Upper lobe of left lung (tissue), 6 donors: ENCODE results near the gene CDC73. TPM values are rescaled to one million over a fixed set of nuclear protein-coding genes. Genes with fewer than 3 reads are reported as not detected.

Experiments
- ATAC-seq, 2 donors: fragments of 200-7000 bp; cut with Tn5 transposase; one replicate each; pipeline ENCODE4 v1.9.1; 2022; ENCODE audit warnings: mild to moderate bottlenecking in 2 of 2, moderate library complexity in 2 of 2; ENCODE audit not compliant: low FRiP score in 2 of 2
- DNase-seq, 2 donors: peaks; one replicate each; pipeline ENCODE4 v3.0.0-alpha.2; 2019 to 2020
- H3K27ac ChIP-seq, 4 donors: fragments of 200-600 bp; sonication (generic); one replicate each; pipeline ENCODE4 v1.5.1; 2016 to 2019
- H3K27me3 ChIP-seq, 4 donors: fragments of 200-600 bp; sonication (generic); one replicate each; pipeline ENCODE4 v1.5.1; 2017 to 2019
- H3K36me3 ChIP-seq, 4 donors: fragments of 200-600 bp; sonication (generic); one replicate each; pipeline ENCODE4 v1.5.1; 2016 to 2019
- H3K4me1 ChIP-seq, 4 donors: fragments of 200-600 bp; sonication (generic); one replicate each; pipeline ENCODE4 v1.5.1; 2018 to 2019
- H3K4me3 ChIP-seq, 4 donors: fragments of 200-600 bp; sonication (generic); one replicate each; pipeline ENCODE4 v1.5.1; 2017 to 2019; ENCODE audit warnings: mild to moderate bottlenecking in 2 of 4, moderate library complexity in 1 of 4
- H3K9me3 ChIP-seq, 4 donors: fragments of 200-600 bp; sonication (generic); one replicate each; pipeline ENCODE4 v1.5.1; 2018 to 2019
- CTCF ChIP-seq, 6 experiments: fragments of 450-650 bp in 4 of 6; fragments of 200-600 bp in 2 of 6; sonication (generic) in 2 of 6; IDR thresholded peaks; one replicate each; pipeline ENCODE4 v1.5.1; 2016 to 2019; ENCODE audit warnings: antibody characterized with exemption in 6 of 6
- EP300 ChIP-seq, 4 donors: sonication (generic); formaldehyde crosslinking; IDR thresholded peaks; one replicate each; pipeline ENCODE4 v1.5.1; 2017; ENCODE audit warnings: antibody characterized with exemption in 4 of 4, control low read depth in 2 of 4
- POLR2A ChIP-seq, 4 donors: fragments of 450-650 bp; IDR thresholded peaks; one replicate each; pipeline ENCODE4 v1.5.1; 2016 to 2017; ENCODE audit warnings: antibody characterized with exemption in 4 of 4, mild to moderate bottlenecking in 2 of 4
- POLR2AphosphoS5 ChIP-seq, 2 donors: sonication (generic); formaldehyde crosslinking; IDR thresholded peaks; one replicate each; pipeline ENCODE4 v1.5.1; 2017; ENCODE audit warnings: antibody characterized with exemption in 2 of 2
- WGBS, 2 donors: methylation state at CpG; one replicate each; pipeline ENCODE4 v1.1.5; 2017 to 2018; 5-methylcytosine and 5-hydroxymethylcytosine counted together
- total RNA-seq, 6 donors: library from RNA; depleted of rRNA in 4 of 6; stranded (reverse); fragments of >200 nt in 4 of 6; gene quantifications; one replicate each; pipeline versions ENCODE4 v1.1.0 to v1.2.1, GENCODE V29; 2016 to 2021
- donor health status: DM: no; HTN: no; CAD: no; lungs with moderate emphysema.
- donor health status: DM: no; HTN: yes; CAD: no; lungs with severe emphysema.

The CDC73 gene
- total RNA-seq, 6 donors from 2014 or later: 35.1 to 77.5 (median 47.5) TPM

- peak overlapping the region in 1 of 4 donors; percentile 79 for H3K4me3 ChIP-seq
- no peak for ATAC-seq
- TF ChIP-seq CTCF (IDR thresholded peaks at IDR 0.05): no peak
- no peak for TF ChIP-seq POLR2A (IDR thresholded peaks at IDR 0.05)
- no peak for TF ChIP-seq POLR2AphosphoS5 (IDR thresholded peaks at IDR 0.05)
- no peak for TF ChIP-seq EP300 (IDR thresholded peaks at IDR 0.05)
- H3K9me3 ChIP-seq: no peaks in the 10 kb centered on the region
- H3K27me3 ChIP-seq: no peaks in the 10 kb centered on the region
- no peak overlapping the region for H3K27ac ChIP-seq
- H3K36me3 ChIP-seq: peaks cover 0 to 19% (median 3%) of the 10 kb centered on the region in 4 donors
- no peak for DNase-seq
- peaks cover 13 to 21% (median 16%) of the 10 kb centered on the region in 4 donors for H3K4me1 ChIP-seq
Measured at GRCh38 chr1:193123751-193124150, 1.9 kb downstream of the CDC73 start.

GRCh38 chr1:193125369-193125768, 3.5 kb downstream of the CDC73 start:
- no peak for TF ChIP-seq POLR2AphosphoS5 (IDR thresholded peaks at IDR 0.05)
- TF ChIP-seq POLR2A (IDR thresholded peaks at IDR 0.05): no peak
- H3K27me3 ChIP-seq: no peaks in the 10 kb centered on the region
- ATAC-seq (no peak), DNase-seq (no peak)
- H3K27ac ChIP-seq: no peak overlapping the region
- WGBS, 2 donors: 93% methylated on average over 6 of the region's 6 CpGs
- H3K4me1 ChIP-seq: peaks cover 13 to 21% (median 16%) of the 10 kb centered on the region in 4 donors
- H3K36me3 ChIP-seq: peaks cover 4 to 31% (median 8%) of the 10 kb centered on the region in 4 donors
- no peak overlapping the region for H3K4me3 ChIP-seq
- no peaks in the 10 kb centered on the region for H3K9me3 ChIP-seq

GRCh38 chr1:193131266-193131860, 9.5 kb downstream of the CDC73 start:
- Histone ChIP-seq H3K4me3 (no peak overlapping the region), H3K4me1 (peaks cover 0 to 3% (median 0%) of the 10 kb centered on the region in 4 donors), H3K9me3 (no peaks in the 10 kb centered on the region), H3K27me3 (no peaks in the 10 kb centered on the region), H3K27ac (no peak overlapping the region), H3K36me3 (peaks cover 16 to 56% (median 25%) of the 10 kb centered on the region in 4 donors)
- no peak for ATAC-seq
- TF ChIP-seq CTCF (IDR thresholded peaks at IDR 0.05) (no peak), EP300 (IDR thresholded peaks at IDR 0.05) (no peak)
- WGBS, 2 donors: 91 to 100% methylated on average over 2 of the region's 2 CpGs
- no peak for DNase-seq

GRCh38 chr1:193140254-193140653, 18.4 kb downstream of the CDC73 start:
- no peaks in the 10 kb centered on the region for H3K27me3 ChIP-seq
- no peaks in the 10 kb centered on the region for H3K9me3 ChIP-seq
- peaks cover 0 to 79% (median 18%) of the 10 kb centered on the region in 4 donors for H3K36me3 ChIP-seq
- no peak overlapping the region for H3K27ac ChIP-seq
- H3K4me1 ChIP-seq: peaks cover 0 to 4% (median 0%) of the 10 kb centered on the region in 4 donors
- TF ChIP-seq EP300 (IDR thresholded peaks at IDR 0.05) (no peak), POLR2AphosphoS5 (IDR thresholded peaks at IDR 0.05) (no peak), CTCF (IDR thresholded peaks at IDR 0.05) (no peak), POLR2A (IDR thresholded peaks at IDR 0.05) (no peak)
- no peak for DNase-seq
- 77 to 92% methylated on average over 6 to 7 of the region's 7 CpGs for WGBS, 2 donors
- no peak overlapping the region for H3K4me3 ChIP-seq
- ATAC-seq: no peak

- no peak for DNase-seq
- WGBS, 2 donors: 78 to 81% methylated on average over 3 of the region's 3 CpGs
- no peak for ATAC-seq
- Histone ChIP-seq H3K9me3 (no peaks in the 10 kb centered on the region), H3K4me3 (no peak overlapping the region), H3K36me3 (peaks cover 0 to 78% (median 8%) of the 10 kb centered on the region in 4 donors), H3K27ac (no peak overlapping the region), H3K27me3 (no peaks in the 10 kb centered on the region), H3K4me1 (peaks cover 0 to 4% (median 0%) of the 10 kb centered on the region in 4 donors)
- TF ChIP-seq EP300 (IDR thresholded peaks at IDR 0.05) (no peak), POLR2AphosphoS5 (IDR thresholded peaks at IDR 0.05) (no peak), CTCF (IDR thresholded peaks at IDR 0.05) (no peak), POLR2A (IDR thresholded peaks at IDR 0.05) (no peak)
Measured at GRCh38 chr1:193141804-193142203, 20.0 kb downstream of the CDC73 start.
